Trophoblast cell (in vitro differentiated cells and primary cell): Measurements from ENCODE around the gene GALK2.
"Not testable (repeated sequence)": the region's sequence is repeated elsewhere in the genome, so short reads cannot be mapped to it uniquely, and the experiment has no call there.

ENCODE experiments used
- DNase-seq, 2 donors: peaks; one replicate each; pipeline ENCODE4 v3.0.0-alpha.2; 2016
- H2AFZ ChIP-seq: 2 replicates; pipeline ENCODE4 v1.6.1; 2013; ENCODE audit warnings: low read length, moderate library complexity, mild to moderate bottlenecking; ENCODE audit not compliant: insufficient read depth, poor library complexity
- H2AK5ac ChIP-seq: 2 replicates; pipeline ENCODE4 v1.6.1; 2013; ENCODE audit warnings: mild to moderate bottlenecking, low read length
- H2BK120ac ChIP-seq: 2 replicates; pipeline ENCODE4 v1.6.1; 2013; ENCODE audit warnings: low read length, mild to moderate bottlenecking, moderate library complexity; ENCODE audit not compliant: insufficient read depth, poor library complexity
- H2BK12ac ChIP-seq: 2 replicates; pipeline ENCODE4 v1.6.1; 2013; ENCODE audit warnings: mild to moderate bottlenecking, low read length, moderate library complexity
- H2BK5ac ChIP-seq: 2 replicates; pipeline ENCODE4 v1.6.1; 2013; ENCODE audit warnings: low read length, low read depth, moderate library complexity, mild to moderate bottlenecking; ENCODE audit not compliant: poor library complexity
- H3K14ac ChIP-seq: 2 replicates; pipeline ENCODE4 v1.6.1; 2013; ENCODE audit warnings: mild to moderate bottlenecking, low read length
- H3K18ac ChIP-seq: 2 replicates; pipeline ENCODE4 v1.6.1; 2013; ENCODE audit warnings: mild to moderate bottlenecking, low read length
- H3K23ac ChIP-seq: 2 replicates; pipeline ENCODE4 v1.6.1; 2013; ENCODE audit warnings: low read length
- H3K27ac ChIP-seq: 2 replicates; pipeline ENCODE4 v1.5.1; 2013; ENCODE audit warnings: low read depth, mild to moderate bottlenecking, inconsistent platforms, low read length, moderate library complexity
- H3K27me3 ChIP-seq: 2 replicates; pipeline ENCODE4 v1.6.1; 2013; ENCODE audit warnings: inconsistent platforms, mild to moderate bottlenecking, low read length, moderate library complexity; ENCODE audit not compliant: insufficient read depth
- H3K36me3 ChIP-seq, 2 experiments: 1 replicate in 1 of 2; 2 replicates in 1 of 2; pipeline ENCODE4 v1.6.1; 2013; ENCODE audit warnings: low read length in 2 of 2, mild to moderate bottlenecking in 2 of 2, moderate library complexity in 1 of 2; ENCODE audit not compliant: insufficient read depth in 2 of 2, control insufficient read depth in 1 of 2
- H3K4ac ChIP-seq: 2 replicates; pipeline ENCODE4 v1.6.1; 2013; ENCODE audit warnings: low read depth, mild to moderate bottlenecking, low read length, moderate library complexity
- H3K4me1 ChIP-seq, 2 experiments: 1 replicate in 1 of 2; 2 replicates in 1 of 2; pipeline ENCODE4 v1.6.1; 2013; ENCODE audit warnings: low read length in 2 of 2, mild to moderate bottlenecking in 2 of 2, moderate library complexity in 1 of 2; ENCODE audit not compliant: insufficient read depth in 2 of 2, control insufficient read depth in 1 of 2
- H3K4me2 ChIP-seq: 2 replicates; pipeline ENCODE4 v1.6.1; 2013; ENCODE audit warnings: inconsistent platforms, mild to moderate bottlenecking, low read length, moderate library complexity
- H3K4me3 ChIP-seq: 2 replicates; pipeline ENCODE4 v1.5.1; 2013; ENCODE audit warnings: mild to moderate bottlenecking, low read depth, low read length, inconsistent platforms
- H3K79me1 ChIP-seq: one replicate; pipeline ENCODE4 v1.6.1; 2013; ENCODE audit warnings: low read length
- H3K79me2 ChIP-seq: 2 replicates; pipeline ENCODE4 v1.6.1; 2013; ENCODE audit warnings: low read length, mild to moderate bottlenecking; ENCODE audit not compliant: control insufficient read depth, insufficient read depth, poor library complexity
- H3K9ac ChIP-seq: 2 replicates; pipeline ENCODE4 v1.6.1; 2013; ENCODE audit warnings: mild to moderate bottlenecking, low read length
- H3K9me3 ChIP-seq: 2 replicates; pipeline ENCODE4 v1.6.1; 2013; ENCODE audit warnings: low read depth, mild to moderate bottlenecking, control low read depth, inconsistent platforms, low read length; ENCODE audit not compliant: insufficient read depth
- H4K12ac ChIP-seq: 2 replicates; pipeline ENCODE4 v1.6.1; 2013; ENCODE audit warnings: low read depth, mild to moderate bottlenecking, low read length, moderate library complexity
- H4K8ac ChIP-seq: 2 replicates; pipeline ENCODE4 v1.6.1; 2013; ENCODE audit warnings: low read depth, mild to moderate bottlenecking, low read length, moderate library complexity
- H4K91ac ChIP-seq: one replicate; pipeline ENCODE4 v1.6.1; 2013; ENCODE audit warnings: low read depth, mild to moderate bottlenecking, low read length, moderate library complexity
- WGBS: extraction: QIAGEN DNeasy Blood & Tissue Kit; methylation state at CpG from one replicate; pipeline ENCODE4 v1.1.7; 2013; ENCODE audit warnings: missing lambda C conversion rate; ENCODE audit not compliant: insufficient read length, insufficient coverage; ENCODE audit errors: extremely low coverage; 5-methylcytosine and 5-hydroxymethylcytosine counted together

Gene GALK2

GRCh38 chr15:49199666-49200065, 29.6 kb downstream of the GALK2 start:
- peaks cover 0 to 2% of the 10 kb centered on the region in 2 experiments for H3K36me3 ChIP-seq
- no peak overlapping the region for H4K12ac ChIP-seq
- H3K9ac ChIP-seq: no peak overlapping the region
- H3K9me3 ChIP-seq: no peaks in the 10 kb centered on the region
- no peak overlapping the region for H3K23ac ChIP-seq
- H3K27ac ChIP-seq: no peak overlapping the region
- no peak for DNase-seq
- H3K14ac ChIP-seq: no peak overlapping the region
- H3K79me2 ChIP-seq: no peaks in the 10 kb centered on the region
- H4K91ac ChIP-seq: no peak overlapping the region
- no peak overlapping the region for H3K4ac ChIP-seq
- H3K79me1 ChIP-seq: no peaks in the 10 kb centered on the region
- no peak overlapping the region for H2AFZ ChIP-seq
- no peak overlapping the region for H2AK5ac ChIP-seq
- H3K18ac ChIP-seq: no peak overlapping the region
- no peak overlapping the region for H4K8ac ChIP-seq
- no peaks in the 10 kb centered on the region for H3K27me3 ChIP-seq
- no CpG with 5 or more reads among the region's 3 CpGs for WGBS
- no peak overlapping the region for H2BK120ac ChIP-seq
- H3K4me3 ChIP-seq: no peak overlapping the region
- no peak overlapping the region for H3K4me2 ChIP-seq
- H2BK12ac ChIP-seq: no peak overlapping the region
- no peak overlapping the region for H2BK5ac ChIP-seq
- H3K4me1 ChIP-seq: no peaks in the 10 kb centered on the region

GRCh38 chr15:49200347-49200746, 30.3 kb downstream of the GALK2 start:
- Histone ChIP-seq H4K8ac (no peak overlapping the region), H4K91ac (no peak overlapping the region), H2BK120ac (no peak overlapping the region), H3K14ac (no peak overlapping the region), H3K27ac (no peak overlapping the region), H3K36me3 (peaks cover 0 to 2% of the 10 kb centered on the region in 2 experiments), H2BK12ac (no peak overlapping the region), H3K4ac (no peak overlapping the region), H3K18ac (no peak overlapping the region), H2BK5ac (no peak overlapping the region), H3K79me1 (no peaks in the 10 kb centered on the region), H3K4me1 (no peaks in the 10 kb centered on the region), H2AK5ac (no peak overlapping the region), H3K4me3 (no peak overlapping the region), H3K27me3 (no peaks in the 10 kb centered on the region), H3K79me2 (no peaks in the 10 kb centered on the region), H3K9me3 (no peaks in the 10 kb centered on the region), H4K12ac (no peak overlapping the region), H3K9ac (no peak overlapping the region), H2AFZ (no peak overlapping the region), H3K23ac (no peak overlapping the region), H3K4me2 (no peak overlapping the region)
- no peak for DNase-seq
- no CpG with 5 or more reads among the region's 3 CpGs for WGBS

GRCh38 chr15:49208102-49208501, 38.1 kb downstream of the GALK2 start:
- H2AFZ ChIP-seq, H2BK120ac ChIP-seq, H3K4me3 ChIP-seq, H2AK5ac ChIP-seq, H3K4ac ChIP-seq, H4K12ac ChIP-seq, H2BK5ac ChIP-seq, H4K8ac ChIP-seq, H3K4me1 ChIP-seq, H3K14ac ChIP-seq, H3K9me3 ChIP-seq, H3K27ac ChIP-seq, H3K23ac ChIP-seq, H3K36me3 ChIP-seq, H3K18ac ChIP-seq, H3K79me1 ChIP-seq, H3K27me3 ChIP-seq, H3K4me2 ChIP-seq, H3K9ac ChIP-seq, H3K79me2 ChIP-seq, H2BK12ac ChIP-seq, H4K91ac ChIP-seq, DNase-seq: not testable (repeated sequence)

GRCh38 chr15:49212897-49213296, 42.9 kb downstream of the GALK2 start:
- no peak for DNase-seq
- no CpG with 5 or more reads among the region's 1 CpG for WGBS
- H3K79me1 ChIP-seq: no peaks in the 10 kb centered on the region
- no peak overlapping the region for H3K14ac ChIP-seq
- no peaks in the 10 kb centered on the region for H3K27me3 ChIP-seq
- no peaks in the 10 kb centered on the region for H3K4me1 ChIP-seq
- no peak overlapping the region for H2BK12ac ChIP-seq
- no peak overlapping the region for H4K8ac ChIP-seq
- no peak overlapping the region for H3K9ac ChIP-seq
- H2BK5ac ChIP-seq: no peak overlapping the region
- no peak overlapping the region for H4K12ac ChIP-seq
- no peak overlapping the region for H3K4me3 ChIP-seq
- H2AFZ ChIP-seq: no peak overlapping the region
- no peak overlapping the region for H3K27ac ChIP-seq
- no peak overlapping the region for H3K23ac ChIP-seq
- no peaks in the 10 kb centered on the region for H3K9me3 ChIP-seq
- H3K4me2 ChIP-seq: no peak overlapping the region
- no peak overlapping the region for H3K4ac ChIP-seq
- H3K36me3 ChIP-seq: no peaks in the 10 kb centered on the region
- no peak overlapping the region for H3K18ac ChIP-seq
- H4K91ac ChIP-seq: no peak overlapping the region
- H2AK5ac ChIP-seq: no peak overlapping the region
- H2BK120ac ChIP-seq: no peak overlapping the region
- H3K79me2 ChIP-seq: no peaks in the 10 kb centered on the region
